Suppressor macrophage (primary cell): ENCODE results near the gene KLF3.

Experiments used
- DNase-seq, 4 experiments: peaks; one replicate each; pipeline ENCODE4 v3.0.0-alpha.2; 2020 to 2022

Gene KLF3

GRCh38 chr4:38656111-38656510 lies 7.9 kb upstream of the KLF3 start:
- DNase-seq: no peak

- no peak for DNase-seq
Observed at GRCh38 chr4:38659346-38659745, 4.7 kb upstream of the KLF3 start.

- DNase-seq: no peak
Observed at GRCh38 chr4:38660838-38661237, 3.2 kb upstream of the KLF3 start.

- DNase-seq: no peak
Observed at GRCh38 chr4:38661371-38661770, 2.6 kb upstream of the KLF3 start.

- peak in 1 of 4 experiments; percentile 34 for DNase-seq
Observed at GRCh38 chr4:38662522-38663089, 1.4 kb upstream of the KLF3 start.

GRCh38 chr4:38663090-38663800 lies 754 bp upstream of the KLF3 start:
- peak; percentile 72 to 89 (median 80) for DNase-seq

GRCh38 chr4:38664706-38665401 lies 855 bp downstream of the KLF3 start:
- peak; percentile 58 to 78 (median 73) for DNase-seq

GRCh38 chr4:38665551-38666411 lies 1.8 kb downstream of the KLF3 start:
- DNase-seq: no peak

GRCh38 chr4:38666766-38667084 lies 2.7 kb downstream of the KLF3 start:
- DNase-seq: no peak

- peak; percentile 85 to 94 (median 88) for DNase-seq
Observed at GRCh38 chr4:38667085-38667893, 3.3 kb downstream of the KLF3 start.

- no peak for DNase-seq
Observed at GRCh38 chr4:38668203-38668971, 4.4 kb downstream of the KLF3 start.

- DNase-seq: no peak
Observed at GRCh38 chr4:38669208-38669607, 5.2 kb downstream of the KLF3 start.

GRCh38 chr4:38670109-38670901 lies 6.3 kb downstream of the KLF3 start:
- no peak for DNase-seq

GRCh38 chr4:38670939-38671591 lies 7.1 kb downstream of the KLF3 start:
- peak; percentile 25 to 55 (median 52) for DNase-seq

GRCh38 chr4:38671592-38671940 lies 7.6 kb downstream of the KLF3 start:
- no peak for DNase-seq

- no peak for DNase-seq
Observed at GRCh38 chr4:38672074-38672396, 8.0 kb downstream of the KLF3 start.

GRCh38 chr4:38672397-38673129 lies 8.6 kb downstream of the KLF3 start:
- DNase-seq: no peak

- DNase-seq: peak in 2 of 4 experiments; percentile 44 to 54
Observed at GRCh38 chr4:38673130-38673978, 9.4 kb downstream of the KLF3 start.
